ENCODE measurements around the gene IQGAP3.

IQGAP3 gene

GRCh38 chr1:156505679-156506298, 66.6 kb downstream of the IQGAP3 start:
- H3K4me3 ChIP-seq (ENCODE audit: low read depth in 1 of 2, low read length in 2 of 2), result no peak overlapping the region
- H3K4me1 ChIP-seq (ENCODE audit: insufficient read depth, low read length), result peaks cover 69% of the 10 kb centered on the region
- H3K27me3 ChIP-seq (ENCODE audit: control insufficient read depth in 1 of 2, insufficient read depth in 2 of 2, low read length in 2 of 2), result no peaks in the 10 kb centered on the region
- H3K9me3 ChIP-seq (ENCODE audit: low read length), result no peaks in the 10 kb centered on the region
- no peaks in the 10 kb centered on the region for H3K36me3 ChIP-seq (ENCODE audit: insufficient read depth, low read length)
- H3K9ac ChIP-seq (ENCODE audit: low read length), result peak overlapping the region; percentile 88
- H3K27ac ChIP-seq (ENCODE audit: low read depth, low read length), result peak overlapping the region; percentile 96

- peak overlapping the region; percentile 96 for H3K27ac ChIP-seq (ENCODE audit: low read depth, low read length)
- peak overlapping the region; percentile 10 to 44 for H3K4me3 ChIP-seq (ENCODE audit: low read depth in 1 of 2, low read length in 2 of 2)
- H3K27me3 ChIP-seq (ENCODE audit: control insufficient read depth in 1 of 2, insufficient read depth in 2 of 2, low read length in 2 of 2), result no peaks in the 10 kb centered on the region
- H3K9me3 ChIP-seq (ENCODE audit: low read length), result no peaks in the 10 kb centered on the region
- H3K4me1 ChIP-seq (ENCODE audit: insufficient read depth, low read length), result peaks cover 61% of the 10 kb centered on the region
- peak overlapping the region; percentile 88 for H3K9ac ChIP-seq (ENCODE audit: low read length)
- no peaks in the 10 kb centered on the region for H3K36me3 ChIP-seq (ENCODE audit: insufficient read depth, low read length)
Observed at GRCh38 chr1:156504821-156505678, 67.3 kb downstream of the IQGAP3 start.

- Histone ChIP-seq H3K9me3 (ENCODE audit: low read length) (no peaks in the 10 kb centered on the region), H3K36me3 (ENCODE audit: insufficient read depth, low read length) (no peaks in the 10 kb centered on the region), H3K27me3 (ENCODE audit: control insufficient read depth in 1 of 2, insufficient read depth in 2 of 2, low read length in 2 of 2) (no peaks in the 10 kb centered on the region), H3K27ac (ENCODE audit: low read depth, low read length) (peak overlapping the region; percentile 96), H3K9ac (ENCODE audit: low read length) (peak overlapping the region; percentile 88), H3K4me3 (ENCODE audit: low read depth in 1 of 2, low read length in 2 of 2) (peak overlapping the region; percentile 10 to 44), H3K4me1 (ENCODE audit: insufficient read depth, low read length) (peaks cover 55% of the 10 kb centered on the region)
Observed at GRCh38 chr1:156504438-156504813, 67.9 kb downstream of the IQGAP3 start.

- H3K27ac ChIP-seq (ENCODE audit: low read depth, low read length), result peak overlapping the region; percentile 96
- H3K36me3 ChIP-seq (ENCODE audit: insufficient read depth, low read length), result no peaks in the 10 kb centered on the region
- no peaks in the 10 kb centered on the region for H3K9me3 ChIP-seq (ENCODE audit: low read length)
- peaks cover 54% of the 10 kb centered on the region for H3K4me1 ChIP-seq (ENCODE audit: insufficient read depth, low read length)
- peak overlapping the region; percentile 88 for H3K9ac ChIP-seq (ENCODE audit: low read length)
- H3K4me3 ChIP-seq (ENCODE audit: low read depth in 1 of 2, low read length in 2 of 2), result peak overlapping the region in 1 of 2 donors; percentile 44
- no peaks in the 10 kb centered on the region for H3K27me3 ChIP-seq (ENCODE audit: control insufficient read depth in 1 of 2, insufficient read depth in 2 of 2, low read length in 2 of 2)
Observed at GRCh38 chr1:156503698-156504437, 68.5 kb downstream of the IQGAP3 start.

GRCh38 chr1:156502894-156503697, 69.3 kb downstream of the IQGAP3 start:
- Histone ChIP-seq H3K9ac (ENCODE audit: low read length) (peak overlapping the region; percentile 88), H3K36me3 (ENCODE audit: insufficient read depth, low read length) (no peaks in the 10 kb centered on the region), H3K4me1 (ENCODE audit: insufficient read depth, low read length) (peaks cover 54% of the 10 kb centered on the region), H3K27me3 (ENCODE audit: control insufficient read depth in 1 of 2, insufficient read depth in 2 of 2, low read length in 2 of 2) (no peaks in the 10 kb centered on the region), H3K9me3 (ENCODE audit: low read length) (no peaks in the 10 kb centered on the region), H3K4me3 (ENCODE audit: low read depth in 1 of 2, low read length in 2 of 2) (peak overlapping the region in 1 of 2 donors; percentile 60), H3K27ac (ENCODE audit: low read depth, low read length) (peak overlapping the region; percentile 96)

GRCh38 chr1:156502391-156502893, 69.9 kb downstream of the IQGAP3 start:
- Histone ChIP-seq H3K9me3 (ENCODE audit: low read length) (no peaks in the 10 kb centered on the region), H3K4me1 (ENCODE audit: insufficient read depth, low read length) (peaks cover 54% of the 10 kb centered on the region), H3K9ac (ENCODE audit: low read length) (peak overlapping the region; percentile 88), H3K27ac (ENCODE audit: low read depth, low read length) (peak overlapping the region; percentile 96), H3K27me3 (ENCODE audit: control insufficient read depth in 1 of 2, insufficient read depth in 2 of 2, low read length in 2 of 2) (no peaks in the 10 kb centered on the region), H3K4me3 (ENCODE audit: low read depth in 1 of 2, low read length in 2 of 2) (peak overlapping the region; percentile 2 to 60), H3K36me3 (ENCODE audit: insufficient read depth, low read length) (no peaks in the 10 kb centered on the region)

GRCh38 chr1:156500793-156501506, 71.4 kb downstream of the IQGAP3 start:
- no peaks in the 10 kb centered on the region for H3K27me3 ChIP-seq (ENCODE audit: control insufficient read depth in 1 of 2, insufficient read depth in 2 of 2, low read length in 2 of 2)
- no peaks in the 10 kb centered on the region for H3K36me3 ChIP-seq (ENCODE audit: insufficient read depth, low read length)
- peak overlapping the region; percentile 96 for H3K27ac ChIP-seq (ENCODE audit: low read depth, low read length)
- H3K9ac ChIP-seq (ENCODE audit: low read length), result peak overlapping the region; percentile 77
- H3K4me3 ChIP-seq (ENCODE audit: low read depth in 1 of 2, low read length in 2 of 2), result peak overlapping the region; percentile 87 to 100
- H3K4me1 ChIP-seq (ENCODE audit: insufficient read depth, low read length), result peaks cover 68% of the 10 kb centered on the region
- no peaks in the 10 kb centered on the region for H3K9me3 ChIP-seq (ENCODE audit: low read length)

GRCh38 chr1:156500543-156500792, 71.9 kb downstream of the IQGAP3 start, which contains the start of gene MEF2D:
MEF2D (minus strand) TSS chr1:156500775; CDS start chr1:156483292, 17,483 bp downstream.
- Histone ChIP-seq H3K4me1 (ENCODE audit: insufficient read depth, low read length) (peaks cover 73% of the 10 kb centered on the region), H3K9me3 (ENCODE audit: low read length) (no peaks in the 10 kb centered on the region), H3K27ac (ENCODE audit: low read depth, low read length) (peak within 1 kb of the TSS; percentile 96), H3K4me3 (ENCODE audit: low read depth in 1 of 2, low read length in 2 of 2) (peak within 1 kb of the TSS; percentile 87 to 100), H3K9ac (ENCODE audit: low read length) (peak within 1 kb of the TSS; percentile 99), H3K36me3 (ENCODE audit: insufficient read depth, low read length) (peaks cover under 1% of the 10 kb centered on the region), H3K27me3 (ENCODE audit: control insufficient read depth in 1 of 2, insufficient read depth in 2 of 2, low read length in 2 of 2) (no peaks in the 10 kb centered on the region)

GRCh38 chr1:156499842-156500542, 72.4 kb downstream of the IQGAP3 start:
- peaks cover 5% of the 10 kb centered on the region for H3K36me3 ChIP-seq (ENCODE audit: insufficient read depth, low read length)

More at GRCh38 chr1:156499842-156500542, 72.4 kb downstream of the IQGAP3 start:
- Histone ChIP-seq H3K9me3 (ENCODE audit: low read length) (no peaks in the 10 kb centered on the region), H3K4me1 (ENCODE audit: insufficient read depth, low read length) (peaks cover 78% of the 10 kb centered on the region), H3K4me3 (ENCODE audit: low read depth in 1 of 2, low read length in 2 of 2) (peak overlapping the region; percentile 87 to 100), H3K9ac (ENCODE audit: low read length) (peak overlapping the region; percentile 99), H3K27ac (ENCODE audit: low read depth, low read length) (peak overlapping the region; percentile 96), H3K27me3 (ENCODE audit: control insufficient read depth in 1 of 2, insufficient read depth in 2 of 2, low read length in 2 of 2) (no peaks in the 10 kb centered on the region)

Data from muscle layer of colon (tissue), 2 donors.